K562 (cell line): ENCODE data around the gene WDR90.

Experiments
- HNRNPL ChIP-seq: fragments of 200-400 bp; formaldehyde crosslinking; IDR thresholded peaks from 2 replicates; pipeline ENCODE4 v1.6.1; 2017; ENCODE audit warnings: low read depth, mild to moderate bottlenecking, low read length
- ZNF184 ChIP-seq: sonication (generic); formaldehyde crosslinking; IDR thresholded peaks from 2 replicates; pipeline ENCODE4 v1.5.0; 2020; ENCODE audit warnings: missing genetic modification reagents
- TF ChIP-seq, protein P1 (sequence below), 3 experiments: IDR thresholded peaks in 2 of 3; conservative IDR thresholded peaks in 1 of 3; 2 replicates each; pipeline ENCODE4 v1.5.1; 2011 to 2012; ENCODE audit warnings: low read length in 3 of 3, mild to moderate bottlenecking in 3 of 3, control low read depth in 2 of 3, improper control_type of control experiment in 1 of 3, inconsistent platforms in 1 of 3, low read depth in 1 of 3, mixed read lengths in 1 of 3, moderate library complexity in 1 of 3; ENCODE audit not compliant: insufficient read depth in 2 of 3

DNA sequence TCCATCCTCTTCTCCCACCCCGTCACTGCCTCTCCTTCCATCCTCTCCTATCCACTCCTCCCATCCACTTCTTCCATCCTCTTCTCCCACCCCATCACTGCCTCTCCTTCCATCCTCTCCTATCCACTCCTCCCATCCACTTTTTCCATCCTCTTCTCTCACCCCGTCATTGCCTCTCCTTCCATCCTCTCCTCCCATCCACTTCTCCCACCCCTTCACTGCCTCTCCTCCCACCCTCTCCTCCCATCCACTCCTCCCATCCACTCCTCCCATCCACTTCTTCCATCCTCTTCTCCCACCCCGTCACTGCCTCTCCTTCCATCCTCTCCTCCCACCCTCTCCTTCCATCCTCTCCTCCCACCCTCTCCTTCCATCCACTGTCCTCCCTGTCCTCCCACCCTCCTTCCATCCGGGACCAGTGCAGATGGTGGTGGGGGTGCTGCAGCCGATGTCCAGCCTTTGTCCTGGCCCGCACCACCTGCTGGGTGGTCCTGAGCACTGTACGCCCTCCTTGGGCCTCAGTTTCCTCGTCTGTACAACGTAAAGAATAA lies 17.3 kb upstream of the WDR90 start:
- no peak for TF ChIP-seq HNRNPL
- TF ChIP-seq ZNF184 (CRISPR knock-in tag) = no peak
- TF ChIP-seq, protein P1, sequence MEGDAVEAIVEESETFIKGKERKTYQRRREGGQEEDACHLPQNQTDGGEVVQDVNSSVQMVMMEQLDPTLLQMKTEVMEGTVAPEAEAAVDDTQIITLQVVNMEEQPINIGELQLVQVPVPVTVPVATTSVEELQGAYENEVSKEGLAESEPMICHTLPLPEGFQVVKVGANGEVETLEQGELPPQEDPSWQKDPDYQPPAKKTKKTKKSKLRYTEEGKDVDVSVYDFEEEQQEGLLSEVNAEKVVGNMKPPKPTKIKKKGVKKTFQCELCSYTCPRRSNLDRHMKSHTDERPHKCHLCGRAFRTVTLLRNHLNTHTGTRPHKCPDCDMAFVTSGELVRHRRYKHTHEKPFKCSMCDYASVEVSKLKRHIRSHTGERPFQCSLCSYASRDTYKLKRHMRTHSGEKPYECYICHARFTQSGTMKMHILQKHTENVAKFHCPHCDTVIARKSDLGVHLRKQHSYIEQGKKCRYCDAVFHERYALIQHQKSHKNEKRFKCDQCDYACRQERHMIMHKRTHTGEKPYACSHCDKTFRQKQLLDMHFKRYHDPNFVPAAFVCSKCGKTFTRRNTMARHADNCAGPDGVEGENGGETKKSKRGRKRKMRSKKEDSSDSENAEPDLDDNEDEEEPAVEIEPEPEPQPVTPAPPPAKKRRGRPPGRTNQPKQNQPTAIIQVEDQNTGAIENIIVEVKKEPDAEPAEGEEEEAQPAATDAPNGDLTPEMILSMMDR (IDR thresholded peaks at IDR 0.05 in 2 of 3, conservative IDR thresholded peaks at IDR 0.05 in 1 of 3; ENCODE audit: insufficient read depth in 2 of 3, low read depth in 1 of 3, low read length in 3 of 3) = no peak
